ENCODE data around the gene HMOX1. TPM values are rescaled to one million over a fixed set of nuclear protein-coding genes. Genes with fewer than 3 reads are reported as not detected.

The HMOX1 gene
- total RNA-seq, 1 donor from 2014 or later, result 54.0 TPM

DNA sequence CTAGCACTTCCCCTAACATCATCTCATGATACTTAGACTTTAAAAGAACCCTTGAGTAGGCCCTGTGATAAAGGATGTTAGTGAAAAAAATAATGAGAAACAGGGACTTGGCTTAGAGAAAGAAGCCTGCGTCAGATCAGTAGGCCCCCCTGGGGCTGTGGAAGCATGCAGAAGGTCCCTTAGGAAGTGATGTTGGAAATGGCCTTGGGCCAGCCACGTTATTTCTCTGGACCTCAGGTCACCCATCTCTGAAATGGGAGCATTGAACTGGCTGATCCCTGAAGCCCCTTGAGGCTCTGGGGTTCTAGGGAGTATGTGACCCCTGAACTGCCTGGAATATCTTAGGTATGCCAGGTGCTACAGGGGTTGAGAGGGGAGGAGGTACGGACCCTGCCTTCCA is 59.2 kb downstream of the HMOX1 start:
- intact Hi-C loops (cut with DNase I), result no loop called here

DNA sequence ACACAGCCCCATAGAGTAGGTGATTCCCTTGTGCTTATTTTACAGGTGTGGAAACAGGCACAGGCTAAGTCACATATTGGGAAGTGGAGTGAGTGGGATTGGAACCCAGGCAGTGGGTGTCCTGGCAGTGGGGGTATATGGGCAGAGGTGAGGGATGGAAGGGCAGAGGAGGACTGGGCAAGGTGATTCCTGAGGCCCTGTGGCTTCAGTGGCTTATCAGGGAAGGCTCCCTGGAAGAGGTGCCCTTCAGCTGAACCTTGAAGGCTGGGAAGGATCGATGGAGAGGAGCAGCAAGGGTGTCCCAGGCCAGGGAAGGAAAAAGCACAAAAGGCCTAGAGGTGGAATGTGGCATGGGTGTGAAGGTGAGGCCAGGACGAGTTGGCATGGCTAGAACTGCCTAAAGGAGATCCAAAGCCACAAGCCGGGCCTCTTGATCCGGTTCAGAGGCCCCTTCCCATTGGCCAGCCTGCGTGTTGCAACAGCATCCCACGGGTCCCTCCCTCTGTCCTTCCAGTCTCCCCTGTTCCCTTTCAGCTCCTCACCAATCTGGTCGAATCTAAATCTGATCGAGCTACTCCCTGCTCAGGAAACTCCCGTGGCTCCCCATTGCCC is 60.7 kb downstream of the HMOX1 start:
- no peaks in the 10 kb centered on the region for H3K36me3 ChIP-seq
- no peaks in the 10 kb centered on the region for H3K27me3 ChIP-seq
- no peaks in the 10 kb centered on the region for H3K9me3 ChIP-seq
- no peak for DNase-seq
- H3K4me1 ChIP-seq, result no peaks in the 10 kb centered on the region
- no peak overlapping the region for H3K27ac ChIP-seq
- intact Hi-C loops (cut with DNase I), result no loop called here
- no peak overlapping the region for H3K4me3 ChIP-seq
- no peak for ATAC-seq
- TF ChIP-seq, protein P1, sequence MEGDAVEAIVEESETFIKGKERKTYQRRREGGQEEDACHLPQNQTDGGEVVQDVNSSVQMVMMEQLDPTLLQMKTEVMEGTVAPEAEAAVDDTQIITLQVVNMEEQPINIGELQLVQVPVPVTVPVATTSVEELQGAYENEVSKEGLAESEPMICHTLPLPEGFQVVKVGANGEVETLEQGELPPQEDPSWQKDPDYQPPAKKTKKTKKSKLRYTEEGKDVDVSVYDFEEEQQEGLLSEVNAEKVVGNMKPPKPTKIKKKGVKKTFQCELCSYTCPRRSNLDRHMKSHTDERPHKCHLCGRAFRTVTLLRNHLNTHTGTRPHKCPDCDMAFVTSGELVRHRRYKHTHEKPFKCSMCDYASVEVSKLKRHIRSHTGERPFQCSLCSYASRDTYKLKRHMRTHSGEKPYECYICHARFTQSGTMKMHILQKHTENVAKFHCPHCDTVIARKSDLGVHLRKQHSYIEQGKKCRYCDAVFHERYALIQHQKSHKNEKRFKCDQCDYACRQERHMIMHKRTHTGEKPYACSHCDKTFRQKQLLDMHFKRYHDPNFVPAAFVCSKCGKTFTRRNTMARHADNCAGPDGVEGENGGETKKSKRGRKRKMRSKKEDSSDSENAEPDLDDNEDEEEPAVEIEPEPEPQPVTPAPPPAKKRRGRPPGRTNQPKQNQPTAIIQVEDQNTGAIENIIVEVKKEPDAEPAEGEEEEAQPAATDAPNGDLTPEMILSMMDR (IDR thresholded peaks at IDR 0.05), result no peak

More for the DNA sequence above, 59.2 kb downstream of the HMOX1 start:
- no peaks in the 10 kb centered on the region for H3K9me3 ChIP-seq
- no peak for ATAC-seq
- no peak for DNase-seq
- TF ChIP-seq, protein P1 (IDR thresholded peaks at IDR 0.05), result no peak
- H3K4me1 ChIP-seq, result no peaks in the 10 kb centered on the region
- no peak overlapping the region for H3K27ac ChIP-seq
- no peaks in the 10 kb centered on the region for H3K27me3 ChIP-seq
- no peak overlapping the region for H3K4me3 ChIP-seq
- H3K36me3 ChIP-seq, result no peaks in the 10 kb centered on the region

DNA sequence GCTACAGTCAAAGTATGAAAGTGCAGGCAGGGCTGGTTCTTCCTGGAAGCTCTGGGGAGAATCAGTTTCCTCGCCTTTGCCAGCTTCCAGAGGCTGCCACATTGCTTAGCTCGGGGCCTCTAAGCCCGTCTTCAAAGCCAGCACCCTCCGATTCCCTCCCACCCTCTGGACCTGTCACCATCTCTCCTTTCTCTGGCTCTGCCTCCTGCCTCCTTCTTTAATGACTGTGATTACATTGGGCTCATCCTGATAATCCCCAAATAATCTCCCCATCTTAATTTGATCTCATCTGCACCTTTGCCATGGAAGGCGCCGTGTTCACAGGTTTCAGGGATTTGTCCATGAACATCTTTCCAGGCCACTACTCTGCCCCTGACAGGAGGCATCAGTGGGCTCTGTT is 61.6 kb downstream of the HMOX1 start:
- H3K4me1 ChIP-seq, result no peaks in the 10 kb centered on the region
- intact Hi-C loops (cut with DNase I), result no loop called here
- DNase-seq, result no peak
- H3K27ac ChIP-seq, result no peak overlapping the region
- no peak overlapping the region for H3K4me3 ChIP-seq
- H3K9me3 ChIP-seq, result no peaks in the 10 kb centered on the region
- H3K36me3 ChIP-seq, result no peaks in the 10 kb centered on the region
- no peak for ATAC-seq
- TF ChIP-seq, protein P1 (IDR thresholded peaks at IDR 0.05), result no peak
- no peaks in the 10 kb centered on the region for H3K27me3 ChIP-seq

DNA sequence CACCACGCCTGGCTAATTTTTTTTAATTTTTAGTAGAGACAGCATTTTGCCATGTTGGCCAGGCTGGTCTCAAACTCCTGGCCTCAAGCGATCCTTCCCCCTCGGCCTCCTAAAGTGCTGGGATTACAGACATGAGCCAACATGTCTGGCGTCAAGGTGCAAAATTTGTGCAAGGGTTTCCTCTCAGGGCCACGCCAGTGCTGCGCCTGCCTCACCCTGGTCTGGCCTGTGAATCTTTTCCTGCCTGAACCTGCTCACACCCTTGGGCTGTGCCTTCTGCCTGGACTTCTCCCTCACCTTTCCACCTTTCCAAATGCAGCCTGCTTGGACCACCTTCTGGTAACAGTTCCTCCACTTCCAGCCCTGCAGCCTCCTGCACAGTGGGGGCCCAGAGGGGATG is 62.4 kb downstream of the HMOX1 start:
- TF ChIP-seq, protein P1 (IDR thresholded peaks at IDR 0.05), result no peak
- peaks cover 6% of the 10 kb centered on the region for H3K4me1 ChIP-seq
- H3K4me3 ChIP-seq, result no peak overlapping the region
- intact Hi-C loops (cut with DNase I), result no loop called here
- H3K9me3 ChIP-seq, result no peaks in the 10 kb centered on the region
- no peaks in the 10 kb centered on the region for H3K27me3 ChIP-seq
- DNase-seq, result no peak
- H3K27ac ChIP-seq, result no peak overlapping the region
- no peaks in the 10 kb centered on the region for H3K36me3 ChIP-seq
- no peak for ATAC-seq

Small RNAs within 50 kb of the gene (microRNA-seq; reads per million reads assigned to microRNA genes)
- gene MIR3909 (ENCODE audit: borderline microRNAs expressed) (3.1 reads per million, percentile 21 among the genes with 10 or more reads in this experiment), gene MIR6069 (ENCODE audit: borderline microRNAs expressed) (not detected)

Other genes with a start within 250 kb of the HMOX1 start
- 17.5 TPM for gene HMGXB4, start 123.6 kb upstream of the HMOX1 start, total RNA-seq
- 101 TPM for gene TOM1, start 81.2 kb upstream of the HMOX1 start, total RNA-seq
- gene MCM5, start 19.0 kb downstream of the HMOX1 start, total RNA-seq, result 22.1 TPM
- gene RASD2, start 159.7 kb downstream of the HMOX1 start, total RNA-seq, result 4.1 TPM
- 2.2 TPM for gene MB, start 236.2 kb downstream of the HMOX1 start, total RNA-seq